Activated naive CD4-positive, alpha-beta T cell treated with anti-CD3 and anti-CD28 coated beads, Interleukin-2, amount 50 U/mL, for 16 hours (primary cell): ENCODE measurements around the gene MAPK1.
"Not testable (repeated sequence)": the region's sequence is repeated elsewhere in the genome, so short reads cannot be mapped to it uniquely, and the experiment has no call there.

ENCODE experiments used
- DNase-seq: peaks from one replicate; pipeline ENCODE4 v3.0.0-alpha.2; 2020

The MAPK1 gene

DNA sequence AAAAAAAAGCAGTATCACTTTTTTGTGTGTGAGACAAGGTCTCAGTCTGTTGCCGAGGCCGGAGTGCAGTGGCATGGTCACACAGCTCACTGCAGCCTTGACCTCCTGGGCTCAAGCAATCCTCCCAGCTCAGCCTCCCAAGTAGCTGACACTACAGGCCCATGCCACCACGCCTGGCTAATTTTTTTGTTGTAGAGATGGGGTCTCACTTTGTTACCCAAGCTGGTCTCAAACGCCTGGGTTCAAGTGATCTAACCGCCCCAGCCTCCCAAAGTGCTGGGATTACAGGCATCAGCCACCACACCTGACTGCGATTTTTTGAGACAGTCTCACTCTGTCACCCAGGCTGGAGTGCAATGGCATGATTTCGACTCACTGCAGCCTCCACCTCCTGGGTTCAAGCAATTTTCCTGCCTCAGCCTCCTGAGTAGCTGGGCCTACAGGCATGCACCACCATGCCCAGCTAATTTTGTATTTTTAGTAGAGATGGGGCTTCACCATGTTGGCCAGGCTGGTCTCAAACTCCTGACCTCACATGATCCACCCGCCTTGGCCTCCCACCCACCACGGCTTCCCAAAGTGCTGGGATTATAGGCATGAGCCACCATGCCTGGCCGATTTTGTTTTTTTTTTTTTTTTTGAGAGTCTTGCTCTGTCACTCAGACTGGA, 147.1 kb downstream of the MAPK1 start:
- DNase-seq = not testable (repeated sequence)

DNA sequence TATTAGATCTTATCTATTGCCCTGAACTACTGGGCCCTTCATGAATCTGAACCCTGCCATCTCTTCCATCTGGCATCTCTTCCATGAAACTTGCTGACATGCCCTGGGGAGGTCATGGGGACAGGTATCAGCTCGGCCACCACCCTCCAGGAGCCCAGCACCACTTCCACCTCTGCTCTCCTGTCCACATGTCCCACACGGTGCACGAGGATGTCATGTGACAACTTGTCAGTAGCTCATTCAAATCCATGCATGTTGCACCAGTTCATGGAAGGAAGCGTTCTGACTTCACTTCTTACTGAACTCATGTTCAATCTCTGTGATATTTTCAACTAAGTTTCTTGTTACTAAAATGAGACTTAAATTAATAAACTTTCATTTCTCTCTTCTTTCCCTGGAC, 148.4 kb downstream of the MAPK1 start:
- no peak for DNase-seq

DNA sequence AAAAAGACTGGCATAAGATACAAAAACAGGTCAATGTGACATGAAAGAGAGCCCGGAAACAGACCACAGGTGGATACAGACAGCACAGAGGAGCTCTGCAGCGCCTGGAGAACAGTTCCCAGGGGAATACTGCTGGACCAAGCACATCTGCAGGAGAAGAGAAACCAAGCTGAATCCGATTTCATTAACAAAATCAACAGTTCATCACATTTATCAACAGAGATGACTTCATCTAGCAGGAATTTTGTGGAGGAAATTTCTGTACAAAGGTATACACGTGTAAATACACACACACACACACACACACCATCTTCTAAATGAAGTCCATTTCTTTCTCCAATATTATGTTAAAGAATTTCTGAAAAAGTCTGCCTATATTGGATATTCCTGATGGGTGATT, 148.9 kb downstream of the MAPK1 start:
- no peak for DNase-seq

DNA sequence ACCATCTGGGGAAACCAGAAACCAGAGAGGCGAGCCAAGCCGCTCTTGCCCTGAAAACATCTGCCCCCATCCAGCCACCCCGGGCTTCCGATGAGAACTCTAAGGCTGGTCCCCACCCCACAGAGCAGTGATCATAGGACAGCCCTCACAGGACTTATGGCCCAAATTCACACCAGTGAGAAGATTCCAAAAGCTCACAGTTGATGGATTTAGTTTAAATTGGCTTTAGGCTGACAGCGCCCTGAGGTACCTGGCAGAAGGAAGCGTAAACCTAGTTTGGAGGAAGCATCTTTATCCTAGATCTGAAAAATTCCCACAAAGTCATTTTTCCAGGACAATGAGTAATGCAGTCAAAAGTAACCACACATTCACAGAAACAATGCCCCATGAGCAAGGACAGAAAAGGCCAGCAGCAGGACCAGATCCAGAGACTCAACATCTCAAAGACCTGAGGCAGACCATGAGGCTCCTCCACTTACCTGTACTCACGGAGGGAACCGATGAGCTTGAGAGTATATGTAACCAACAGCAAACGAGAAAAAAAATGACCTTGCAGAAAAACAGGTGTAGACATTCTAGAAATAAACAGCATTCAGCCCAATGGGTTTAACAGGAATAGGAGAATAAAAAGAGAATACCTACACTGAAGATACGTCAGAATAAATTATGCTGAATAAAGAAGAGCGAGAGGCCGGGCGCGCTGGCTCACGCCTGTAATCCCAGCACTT, 150.9 kb downstream of the MAPK1 start:
- not testable (repeated sequence) for DNase-seq

GRCh38 chr22:21714786-21715185, 152.7 kb downstream of the MAPK1 start:
- no peak for DNase-seq

DNA sequence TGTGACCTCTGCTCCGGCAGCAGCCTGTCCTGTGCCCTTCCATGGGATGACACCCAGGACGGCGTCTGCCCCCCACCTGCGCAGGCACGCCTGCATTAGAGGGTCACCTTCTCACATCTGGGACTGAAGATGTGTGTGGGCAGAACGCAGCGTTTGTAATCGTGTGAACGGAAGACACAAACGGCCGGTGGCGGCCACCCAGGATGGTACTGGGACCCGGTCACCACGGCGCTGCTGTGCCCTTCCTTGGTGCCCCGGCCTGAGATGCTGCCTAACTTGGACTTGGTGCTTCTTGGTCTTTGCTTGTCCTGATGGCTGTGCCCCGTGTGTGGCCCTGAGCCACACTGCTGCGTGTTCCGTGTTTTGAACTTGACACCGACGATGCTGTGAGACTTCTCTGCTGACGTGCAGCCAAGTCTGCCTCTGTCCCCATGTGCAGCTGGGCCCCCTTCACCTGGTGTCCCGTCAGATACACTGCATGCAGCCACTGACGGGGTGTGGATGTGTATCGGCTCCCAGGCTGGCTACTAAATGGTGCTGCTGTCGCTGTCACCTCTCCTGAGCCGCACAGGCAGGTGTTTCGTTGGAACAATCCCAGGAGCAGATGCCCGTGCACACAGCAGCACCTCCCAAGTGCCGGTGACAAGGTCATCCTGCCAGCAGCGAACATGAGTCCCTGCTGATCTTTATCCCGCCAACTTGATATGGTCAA, 153.2 kb downstream of the MAPK1 start:
- DNase-seq = no peak

GRCh38 chr22:21713428-21714058, 153.9 kb downstream of the MAPK1 start:
- no peak for DNase-seq

DNA sequence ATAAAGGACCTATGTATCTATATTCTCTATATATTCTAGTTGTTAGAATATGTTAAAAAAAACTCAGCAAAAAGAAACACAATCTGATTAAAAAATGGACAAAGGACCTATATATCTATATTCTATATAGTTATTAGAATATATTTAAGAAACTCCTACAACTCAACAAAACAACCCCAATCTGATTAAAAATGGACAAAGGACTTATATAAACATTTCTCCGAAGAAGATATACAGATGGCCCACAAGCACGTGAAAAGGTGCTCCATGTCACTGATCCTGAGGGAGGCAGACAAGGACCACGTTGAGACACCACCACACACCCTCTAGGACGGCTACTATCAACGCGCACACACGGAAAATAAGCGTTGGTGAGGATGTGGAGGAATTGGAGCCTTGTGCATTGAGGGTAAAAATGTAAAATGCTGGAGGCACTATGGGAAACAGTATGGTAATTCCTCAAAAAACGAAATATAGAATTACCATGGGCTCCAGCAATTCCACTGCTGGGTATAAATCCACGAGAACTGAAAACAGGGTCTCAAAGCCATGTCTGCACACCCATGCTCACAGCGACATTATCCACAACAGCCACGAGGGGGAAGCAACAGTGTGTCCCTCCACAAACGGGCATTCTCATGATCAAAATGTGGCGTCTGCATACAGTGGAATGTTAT, 154.6 kb downstream of the MAPK1 start:
- DNase-seq = peak; percentile 53

DNA sequence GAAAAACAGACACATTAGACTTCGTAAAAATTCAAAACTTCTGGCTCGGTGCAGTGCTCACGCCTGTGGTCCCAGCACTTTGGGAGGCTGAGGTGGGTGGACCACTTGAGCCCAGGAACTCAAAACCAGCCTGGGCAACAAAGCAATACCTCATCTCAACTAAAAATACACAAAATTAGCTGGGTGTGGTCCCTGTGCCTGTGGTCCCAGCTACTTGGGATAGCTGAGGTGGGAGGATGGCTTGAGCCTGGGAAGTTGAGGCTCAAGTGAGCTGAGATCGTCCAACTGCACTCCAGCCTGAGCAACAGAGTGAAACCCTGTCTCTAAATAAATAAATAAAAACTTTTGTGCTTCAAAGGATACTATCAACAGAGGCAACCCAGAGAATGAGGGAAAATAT, 155.6 kb downstream of the MAPK1 start:
- no peak for DNase-seq

DNA sequence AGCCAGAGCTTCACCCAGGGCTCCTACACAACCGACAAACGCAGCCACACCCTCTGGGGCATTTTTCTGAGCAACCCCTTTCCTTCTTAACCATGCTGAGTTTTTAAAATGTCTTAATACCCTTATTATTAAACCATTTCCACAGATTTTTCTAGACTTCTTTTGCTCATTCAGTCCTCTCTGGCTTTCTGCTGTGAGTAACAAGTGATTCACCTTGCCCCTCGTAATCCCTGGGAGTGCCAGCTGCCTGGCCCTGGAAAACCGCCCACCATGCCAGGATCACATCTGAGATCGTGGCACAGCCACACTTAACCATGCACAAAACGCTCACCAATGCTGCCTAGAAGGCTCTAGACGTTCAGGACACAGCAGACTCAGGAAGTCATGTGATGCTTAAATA, 157.3 kb downstream of the MAPK1 start:
- DNase-seq = no peak

DNA sequence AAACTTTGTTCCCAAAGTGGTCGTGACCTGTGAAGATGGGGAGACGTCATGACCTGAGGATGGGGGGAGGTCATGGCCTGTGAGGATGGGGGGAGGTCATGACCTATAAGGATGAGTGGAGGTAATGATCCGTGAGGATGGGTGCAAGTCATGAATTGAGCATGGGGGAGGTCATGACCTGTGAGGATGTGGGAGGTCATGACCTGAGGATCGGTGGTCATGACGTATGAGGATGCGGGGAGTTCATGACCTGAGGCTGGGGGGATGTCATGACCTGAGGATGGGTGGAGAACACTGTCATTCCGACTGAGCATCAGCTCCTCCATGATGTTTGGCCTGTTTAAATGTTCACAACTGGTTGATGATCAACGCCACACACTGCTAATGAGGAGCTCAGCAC, 157.8 kb downstream of the MAPK1 start:
- no peak for DNase-seq

DNA sequence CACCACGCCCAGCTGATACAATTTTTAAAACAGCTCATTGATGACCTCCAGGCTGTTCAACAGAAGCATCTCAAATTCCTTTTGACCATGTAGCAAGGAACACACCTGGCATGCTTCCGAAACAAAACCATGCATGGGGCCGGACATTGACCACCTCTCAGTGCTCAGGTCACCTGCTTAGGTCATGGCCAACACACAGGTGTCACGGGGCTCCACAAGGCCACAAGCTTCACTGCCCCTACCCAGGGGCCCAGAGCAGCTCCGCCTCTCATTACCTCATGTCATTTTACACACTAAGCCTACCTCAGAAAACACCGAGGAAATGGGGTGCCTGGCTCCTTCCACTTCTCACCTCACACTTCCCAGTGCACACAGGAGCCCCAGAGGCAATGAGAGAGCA, 158.5 kb downstream of the MAPK1 start:
- no peak for DNase-seq

DNA sequence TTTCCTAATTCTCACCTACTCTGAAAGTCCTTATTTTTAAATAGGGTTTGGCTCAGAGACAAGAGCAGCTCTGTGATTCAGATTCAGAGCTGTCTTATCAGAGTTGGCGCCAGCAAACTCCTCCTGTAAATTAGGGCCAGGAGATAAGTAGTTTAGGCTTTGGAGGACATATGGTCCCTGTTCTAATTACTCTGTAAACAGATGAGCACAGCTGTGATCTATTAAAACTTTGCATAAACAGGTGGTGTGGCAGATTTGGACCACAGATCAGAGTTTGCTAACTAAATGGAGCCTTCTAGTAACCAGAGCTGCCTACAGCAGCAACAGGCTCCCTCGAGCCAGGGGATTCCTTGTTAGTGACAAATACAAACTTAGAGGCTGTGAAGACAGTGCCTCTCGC, 159.8 kb downstream of the MAPK1 start:
- DNase-seq = no peak
